AML-193 (cell line): Measurements from ENCODE around the gene MIEF1.
"Not testable (repeated sequence)": the region's sequence is repeated elsewhere in the genome, so short reads cannot be mapped to it uniquely, and the experiment has no call there.

ENCODE experiments used
- DNase-seq, 2 experiments: peaks; one replicate each; lab custom pipeline; 2025; lab: John Stamatoyannopoulos, UW

MIEF1 gene

GRCh38 chr22:39512026-39512425 is 9.9 kb downstream of the MIEF1 start:
- DNase-seq: no peak

GRCh38 chr22:39513791-39514190 is 11.7 kb downstream of the MIEF1 start:
- no peak for DNase-seq

GRCh38 chr22:39514373-39514973 is 12.4 kb downstream of the MIEF1 start:
- peak; percentile 36 to 47 for DNase-seq

GRCh38 chr22:39515266-39516050 is 13.4 kb downstream of the MIEF1 start:
- no peak for DNase-seq

- no peak for DNase-seq
Observed at GRCh38 chr22:39517470-39517869, 15.4 kb downstream of the MIEF1 start.

- DNase-seq: peak in 1 of 2 experiments; percentile 7
Observed at GRCh38 chr22:39518144-39518786, 16.2 kb downstream of the MIEF1 start.

- peak in 1 of 2 experiments; percentile 30 for DNase-seq
Observed at GRCh38 chr22:39518996-39519680, 17.0 kb downstream of the MIEF1 start.

GRCh38 chr22:39519681-39520225 is 17.7 kb downstream of the MIEF1 start:
- DNase-seq: peak; percentile 97

GRCh38 chr22:39520226-39521105 is 18.4 kb downstream of the MIEF1 start, which contains the start of gene ATF4:
ATF4 (plus strand) TSS chr22:39520562; CDS start chr22:39521446, 884 bp downstream.
- DNase-seq: peak; percentile 76 to 89

- peak; percentile 53 to 59 for DNase-seq
Observed at GRCh38 chr22:39521106-39521885, 19.2 kb downstream of the MIEF1 start.

GRCh38 chr22:39522091-39522490 is 20.0 kb downstream of the MIEF1 start:
- not testable (repeated sequence) for DNase-seq

GRCh38 chr22:39522567-39523300 is 20.6 kb downstream of the MIEF1 start:
- DNase-seq: no peak

- no peak for DNase-seq
Observed at GRCh38 chr22:39524089-39524752, 22.1 kb downstream of the MIEF1 start.

GRCh38 chr22:39524753-39525657 is 22.9 kb downstream of the MIEF1 start:
- DNase-seq: no peak

GRCh38 chr22:39525658-39525975 is 23.5 kb downstream of the MIEF1 start:
- no peak for DNase-seq

GRCh38 chr22:39526736-39527171 is 24.7 kb downstream of the MIEF1 start:
- no peak for DNase-seq

GRCh38 chr22:39527481-39527961 is 25.4 kb downstream of the MIEF1 start:
- DNase-seq: no peak
